Naive thymus-derived CD4-positive, alpha-beta T cell (primary cell): ENCODE data around the gene ADAMTS8. TPM values are rescaled to one million over a fixed set of nuclear protein-coding genes. Genes with fewer than 3 reads are reported as not detected.

Source experiments
- ATAC-seq: fragments of 150-1000 bp; cut with Tn5 transposase; 2 replicates; pipeline ENCODE4 v1.10.0; 2021; ENCODE audit warnings: mild to moderate bottlenecking, moderate library complexity
- CTCF ChIA-PET: fragments of 350-600 bp; sonication (Branson Sonifier 250); formaldehyde crosslinking; loops from one replicate; lab custom pipeline; 2021; ENCODE audit warnings: antibody characterized with exemption; lab: Charles Lee
- POLR2A ChIA-PET: fragments of 350-600 bp; sonication (Branson Sonifier 250); formaldehyde crosslinking; loops from one replicate; lab custom pipeline; 2021; ENCODE audit warnings: antibody characterized with exemption, inconsistent platforms; lab: Charles Lee
- DNase-seq, 9 donors: peaks; one replicate each; pipeline versions ENCODE4 v3.0.0 to v3.0.0-alpha.2; 2020 to 2022; ENCODE audit warnings: mixed read lengths in 1 of 9
- H3K27ac ChIP-seq: one replicate; pipeline ENCODE4 v1.7.0; 2013; ENCODE audit warnings: mild to moderate bottlenecking, low read depth, low read length, moderate library complexity
- H3K27me3 ChIP-seq, 2 donors: one replicate each; pipeline ENCODE4 v1.7.0; 2013; ENCODE audit warnings: low read length in 2 of 2, mild to moderate bottlenecking in 2 of 2, moderate library complexity in 2 of 2; ENCODE audit not compliant: control insufficient read depth in 2 of 2, insufficient read depth in 2 of 2
- H3K36me3 ChIP-seq, 3 experiments: 1 replicate in 2 of 3; 2 replicates in 1 of 3; pipeline ENCODE4 v1.7.0; 2013; ENCODE audit warnings: low read length in 3 of 3, mild to moderate bottlenecking in 3 of 3, moderate library complexity in 1 of 3; ENCODE audit not compliant: insufficient read depth in 3 of 3, control insufficient read depth in 2 of 3
- H3K4me1 ChIP-seq, 2 donors: one replicate each; pipeline ENCODE4 v1.7.0; 2013; ENCODE audit warnings: low read length in 2 of 2, mild to moderate bottlenecking in 2 of 2, moderate library complexity in 1 of 2; ENCODE audit not compliant: control insufficient read depth in 2 of 2, insufficient read depth in 2 of 2
- H3K4me3 ChIP-seq: 2 replicates; pipeline ENCODE4 v1.7.0; 2013; ENCODE audit warnings: mild to moderate bottlenecking, low read length
- H3K9me3 ChIP-seq, 3 experiments: 1 replicate in 2 of 3; 2 replicates in 1 of 3; pipeline ENCODE4 v1.7.0; 2013; ENCODE audit warnings: low read length in 3 of 3; ENCODE audit not compliant: control insufficient read depth in 2 of 3
- H3K27ac Mint-ChIP-seq, 9 donors: one replicate each; pipeline ENCODE4 v1.8.0; 2020 to 2022; ENCODE audit warnings: mixed read lengths in 9 of 9, mild to moderate bottlenecking in 8 of 9, moderate library complexity in 5 of 9, inconsistent platforms in 2 of 9
- H3K27me3 Mint-ChIP-seq, 5 donors: one replicate each; pipeline ENCODE4 v1.8.0; 2021 to 2022; ENCODE audit warnings: mixed read lengths in 5 of 5, mild to moderate bottlenecking in 1 of 5
- H3K36me3 Mint-ChIP-seq, 5 donors: one replicate each; pipeline ENCODE4 v1.8.0; 2020 to 2022; ENCODE audit warnings: mixed read lengths in 5 of 5, mild to moderate bottlenecking in 3 of 5, inconsistent platforms in 1 of 5
- H3K4me1 Mint-ChIP-seq, 7 donors: one replicate each; pipeline ENCODE4 v1.8.0; 2020 to 2022; ENCODE audit warnings: mixed read lengths in 7 of 7, mild to moderate bottlenecking in 3 of 7, inconsistent platforms in 1 of 7
- H3K4me3 Mint-ChIP-seq, 10 donors: one replicate each; pipeline ENCODE4 v1.8.0; 2020 to 2022; ENCODE audit warnings: mild to moderate bottlenecking in 10 of 10, mixed read lengths in 10 of 10, moderate library complexity in 6 of 10, inconsistent platforms in 2 of 10
- H3K9me3 Mint-ChIP-seq, 11 donors: one replicate each; pipeline ENCODE4 v1.8.0; 2020 to 2022; ENCODE audit warnings: mixed read lengths in 11 of 11, mild to moderate bottlenecking in 4 of 11, inconsistent platforms in 1 of 11, moderate library complexity in 1 of 11
- intact Hi-C, 2 donors: fragments of 100-400 bp; cut with micrococcal nuclease; formaldehyde crosslinking; loops; one replicate each; pipeline ENCODE4 v1.15.1; 2023
- polyA plus RNA-seq, 2 donors: library from polyadenylated mRNA; unstranded; fragments of 300-500 nt; fragmentation: Illumina TruSeq; gene quantifications; one replicate each; pipeline ENCODE4 v1.2.3, GENCODE V29; 2021
- total RNA-seq, 6 experiments: library from RNA in 5 of 6; stranded (reverse) in 5 of 6; gene quantifications; 1 replicate in 5 of 6; 2 replicates in 1 of 6; pipeline ENCODE4 v1.2.3 and lab custom pipeline; 2021 to 2026

The ADAMTS8 gene
- total and polyA plus RNA-seq, 7 experiments from 2014 or later: not detected

- POLR2A ChIA-PET: no interaction called here
- no peaks in the 10 kb centered on the region for H3K4me1 ChIP-seq
- peaks cover 0 to 3% (median 0%) of the 10 kb centered on the region in 7 donors for H3K4me1 Mint-ChIP-seq
- H3K36me3 ChIP-seq: no peaks in the 10 kb centered on the region
- no peak overlapping the region for H3K27ac ChIP-seq
- no peak overlapping the region for H3K4me3 ChIP-seq
- H3K9me3 ChIP-seq: peaks cover 0 to 11% (median 0%) of the 10 kb centered on the region in 3 experiments
- intact Hi-C loops: no loop called here
- H3K27me3 Mint-ChIP-seq: peaks cover 0 to 9% (median 0%) of the 10 kb centered on the region in 5 donors
- ATAC-seq (no peak), DNase-seq (no peak)
- CTCF ChIA-PET: no interaction called here
- H3K27me3 ChIP-seq: no peaks in the 10 kb centered on the region
- H3K9me3 Mint-ChIP-seq: peaks cover 5 to 63% (median 30%) of the 10 kb centered on the region in 11 donors
- peaks cover 7 to 25% (median 19%) of the 10 kb centered on the region in 5 donors for H3K36me3 Mint-ChIP-seq
- no peak overlapping the region for H3K27ac Mint-ChIP-seq
- no peak overlapping the region for H3K4me3 Mint-ChIP-seq
Observed at GRCh38 chr11:130358398-130358797, 70.0 kb downstream of the ADAMTS8 start.

Other genes with a start within 250 kb of the ADAMTS8 start
- 10 to 100 TPM; 45.3 to 83.4 (median 53.5) TPM for gene ZBTB44, start 113.7 kb downstream of the ADAMTS8 start, total RNA-seq
- gene ZBTB44, start 113.7 kb downstream of the ADAMTS8 start, polyA plus RNA-seq: 1 to 10 TPM; 5.9 to 6.3 TPM
- under 1 TPM in 1 of 5 experiments, not detected in 4; 0.12 TPM for gene ADAMTS15, start 20.0 kb upstream of the ADAMTS8 start, total RNA-seq
- gene ADAMTS15, start 20.0 kb upstream of the ADAMTS8 start, polyA plus RNA-seq: not detected